GM19043 (cell line): ENCODE measurements around the gene APMAP.
"Not testable (repeated sequence)": the region's sequence is repeated elsewhere in the genome, so short reads cannot be mapped to it uniquely, and the experiment has no call there.

Source experiments
- ATAC-seq: cut with Tn5 transposase; IDR thresholded peaks from one replicate; pipeline ENCODE4 v1.9.1; 2021; ENCODE audit warnings: low read depth; ENCODE audit not compliant: unreplicated experiment

APMAP gene

DNA sequence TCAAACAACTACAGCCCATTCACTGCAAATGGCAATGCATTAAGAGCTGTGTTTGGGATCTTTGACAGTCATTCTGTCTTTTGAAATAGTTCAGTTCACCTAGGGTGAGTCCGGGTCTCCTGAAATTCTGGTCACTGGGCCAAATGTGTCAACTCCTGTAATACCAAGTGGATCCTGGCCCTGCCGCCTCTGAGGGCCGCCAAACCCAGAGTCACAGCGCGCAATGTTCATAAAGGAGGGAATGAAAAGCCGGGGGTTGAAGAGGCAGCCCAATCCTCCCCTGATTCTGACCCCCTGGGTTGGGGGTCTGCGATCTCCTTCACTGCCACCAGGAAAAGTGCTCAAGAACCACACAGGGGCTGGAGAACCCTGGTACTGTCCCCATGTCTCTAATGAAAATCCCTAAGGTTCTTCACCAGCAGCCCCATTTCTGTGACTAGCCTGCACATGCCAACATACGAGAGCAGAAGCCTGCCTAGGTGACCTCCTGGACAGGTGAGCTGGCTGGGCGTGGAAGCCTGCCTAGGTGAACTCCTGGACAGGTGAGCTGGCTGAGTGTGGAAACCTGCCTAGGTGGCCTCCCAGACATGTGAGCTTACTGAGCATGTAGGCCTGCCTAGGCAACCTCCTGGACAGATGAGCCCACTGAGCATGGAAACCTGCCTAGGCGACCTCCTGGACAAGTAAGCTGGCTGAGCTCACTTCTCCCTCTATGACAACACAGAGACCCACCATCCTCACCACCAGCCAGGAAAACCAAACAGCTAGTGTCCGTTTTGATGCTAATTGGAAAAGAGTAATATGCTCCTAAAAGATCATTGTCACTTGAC lies 16.1 kb upstream of the APMAP start:
- ATAC-seq, result no peak

DNA sequence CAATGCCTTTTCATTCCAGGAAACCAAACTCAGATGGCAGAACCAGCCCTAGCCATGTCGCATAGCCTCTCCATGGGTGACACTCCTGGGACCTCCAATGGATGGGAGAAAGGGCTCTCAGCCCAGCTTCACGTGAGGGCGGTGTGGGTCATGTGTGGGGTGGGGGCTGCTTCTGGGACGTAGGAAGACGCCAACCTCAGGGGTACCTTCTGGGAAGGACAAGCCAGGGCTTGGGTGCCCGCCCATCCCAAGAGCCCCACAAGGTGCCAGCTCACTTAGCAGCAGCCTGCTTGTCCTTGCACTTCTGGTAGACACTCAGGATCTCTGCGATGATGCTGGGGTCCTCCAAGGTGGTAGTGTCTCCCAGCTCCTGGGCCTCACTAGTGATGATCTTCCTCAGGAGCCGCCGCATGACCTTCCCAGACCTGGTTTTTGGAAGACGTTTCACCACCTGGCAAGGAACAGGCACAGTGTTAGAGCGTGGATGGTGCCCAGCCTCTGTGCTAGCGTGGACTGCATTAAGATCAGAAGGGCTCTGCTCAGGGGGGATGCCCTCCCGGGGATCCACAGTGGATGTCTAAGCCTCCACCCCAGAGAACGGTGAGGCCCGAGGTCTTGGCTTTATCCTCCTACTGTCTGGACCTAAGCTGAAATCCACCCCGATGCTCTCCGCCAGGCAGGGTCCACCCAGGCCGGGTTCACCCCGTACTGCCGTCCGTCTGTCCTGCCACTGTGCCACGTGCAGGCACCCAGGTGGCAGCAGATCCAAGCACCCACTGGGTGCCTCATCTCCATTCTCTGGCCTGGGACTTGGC lies 15.1 kb upstream of the APMAP start:
- no peak for ATAC-seq

DNA sequence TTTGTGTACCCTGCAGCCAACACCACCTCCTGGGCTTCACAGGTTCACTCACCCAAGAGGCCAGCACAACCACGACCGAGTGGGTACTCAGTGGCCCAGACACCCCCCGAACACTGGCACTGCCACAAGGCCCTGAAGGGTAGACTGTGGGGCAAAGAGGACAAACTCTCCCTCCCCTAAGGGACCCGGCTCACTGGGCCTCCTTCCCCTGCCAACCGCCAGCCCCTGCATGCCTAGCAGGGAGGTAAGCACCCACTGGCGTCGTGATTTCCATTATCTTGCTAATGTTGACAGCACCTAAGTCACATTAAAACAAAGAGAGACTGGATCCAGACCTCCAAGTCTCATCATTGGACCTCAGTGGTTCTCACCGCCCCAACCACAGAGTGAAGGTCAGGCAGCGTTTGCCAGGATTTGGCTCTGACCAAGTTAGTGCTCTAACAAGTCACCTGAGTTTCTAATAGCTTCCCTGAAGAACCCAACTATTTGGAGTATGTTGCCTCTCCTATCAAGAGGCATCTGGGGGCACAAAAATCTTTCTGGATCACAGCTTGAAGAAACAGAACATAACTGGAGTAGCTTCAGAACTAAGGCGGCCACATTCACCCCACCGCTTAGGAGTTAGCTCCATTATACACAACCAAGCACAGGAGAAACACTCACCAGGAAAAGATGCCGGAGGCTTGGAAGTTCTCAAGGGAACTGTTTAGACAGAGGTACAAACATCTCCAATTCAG lies 14.0 kb upstream of the APMAP start:
- no peak for ATAC-seq

DNA sequence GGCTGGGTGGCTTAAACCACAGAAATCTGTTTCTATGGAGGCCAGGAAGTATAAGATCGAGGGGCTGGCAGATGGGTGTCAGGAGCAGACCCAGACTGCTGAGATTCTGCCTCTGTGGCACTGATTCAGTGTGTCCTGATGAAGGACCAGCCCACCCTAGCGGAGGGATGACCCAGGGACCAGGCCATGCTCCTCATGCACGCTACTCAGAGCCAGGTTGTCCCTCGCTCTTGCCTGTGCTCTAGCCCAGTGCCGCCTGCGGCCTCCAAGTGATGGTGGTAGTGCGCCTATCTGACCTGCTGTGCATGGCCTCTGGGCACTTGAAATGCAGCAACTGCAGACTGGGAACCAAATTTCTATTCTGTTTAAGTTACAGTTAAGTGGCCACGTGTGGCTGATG lies 13.1 kb upstream of the APMAP start:
- no peak for ATAC-seq

DNA sequence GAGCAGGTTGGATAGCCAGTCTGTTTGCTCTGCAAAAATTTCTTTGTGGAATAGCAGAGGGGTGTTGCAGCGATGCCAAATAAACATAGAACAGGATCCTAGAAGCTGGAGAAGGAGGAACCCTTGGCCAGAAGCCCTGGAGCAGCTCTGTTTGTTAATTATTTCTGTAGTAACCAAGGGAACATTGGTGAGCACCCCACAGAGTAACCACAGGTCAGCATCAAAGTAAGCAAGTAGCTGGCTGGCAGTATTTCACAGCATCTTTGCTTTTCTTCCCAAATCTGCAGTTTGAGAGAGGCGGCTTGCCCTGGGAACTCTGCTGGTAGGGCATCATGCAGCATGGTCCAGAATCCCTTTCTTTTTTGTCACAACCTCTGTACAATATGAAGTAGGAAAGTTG lies 12.7 kb upstream of the APMAP start:
- ATAC-seq, result no peak

DNA sequence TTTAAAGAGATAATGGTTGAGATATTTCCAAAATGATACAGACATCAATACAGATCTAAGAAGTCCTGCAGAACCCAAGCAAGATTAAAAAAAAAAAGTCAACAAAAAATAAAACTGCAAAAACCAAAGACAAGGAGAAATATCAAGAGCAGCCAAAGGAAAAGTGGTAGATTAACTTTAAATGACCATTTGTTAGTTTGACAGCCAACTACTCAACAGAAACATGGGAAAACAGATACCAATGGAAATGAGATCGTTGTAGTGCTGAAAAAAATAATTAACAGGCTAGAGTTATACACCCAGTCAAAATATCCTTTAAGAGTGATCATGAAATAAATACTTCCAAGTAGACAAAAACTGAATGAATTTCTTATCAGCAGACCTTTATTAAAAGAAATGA lies 10.5 kb upstream of the APMAP start:
- no peak for ATAC-seq

DNA sequence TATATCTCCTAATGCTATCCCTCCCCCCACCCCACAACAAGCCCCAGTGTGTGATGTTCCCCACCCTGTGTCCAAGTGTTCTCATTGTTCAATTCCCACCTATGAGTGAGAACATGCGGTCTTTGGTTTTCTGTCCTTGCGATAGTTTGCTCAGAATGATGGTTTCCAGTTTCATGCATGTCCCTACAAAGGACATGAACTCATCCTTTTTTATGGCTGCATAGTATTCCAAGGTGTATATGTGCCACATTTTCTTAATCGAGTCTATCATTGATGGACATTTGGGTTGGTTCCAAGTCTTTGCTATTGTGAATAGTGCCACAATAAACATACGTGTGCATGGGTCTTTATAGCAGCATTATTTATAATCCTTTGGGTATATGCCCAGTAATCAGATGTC lies 8.8 kb upstream of the APMAP start:
- ATAC-seq, result not testable (repeated sequence)

DNA sequence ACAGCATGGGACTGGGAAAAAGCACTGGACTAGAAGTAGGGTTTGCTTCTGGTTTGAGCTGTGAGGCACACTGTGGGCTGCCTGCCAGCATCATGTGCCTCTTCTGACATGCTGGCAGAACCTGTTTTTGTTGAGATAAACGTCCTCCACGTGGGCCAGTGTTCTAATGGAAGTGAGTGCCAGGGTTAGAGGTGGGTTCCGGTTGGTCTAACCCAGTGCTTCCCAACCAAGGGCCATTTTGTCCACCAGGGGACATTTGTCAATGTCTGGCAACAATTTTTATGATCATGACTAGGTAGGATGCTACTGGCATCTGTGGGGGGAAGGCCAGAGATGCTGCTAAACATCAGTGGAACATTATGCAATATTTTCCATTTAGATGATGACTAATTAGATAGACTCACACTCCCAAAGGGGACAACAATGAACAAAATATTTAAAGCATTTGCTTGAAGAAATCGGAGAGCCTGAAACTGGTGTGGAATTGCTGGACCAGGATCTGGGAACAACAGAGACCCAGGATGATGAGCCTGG lies 7.8 kb upstream of the APMAP start:
- ATAC-seq, result no peak

DNA sequence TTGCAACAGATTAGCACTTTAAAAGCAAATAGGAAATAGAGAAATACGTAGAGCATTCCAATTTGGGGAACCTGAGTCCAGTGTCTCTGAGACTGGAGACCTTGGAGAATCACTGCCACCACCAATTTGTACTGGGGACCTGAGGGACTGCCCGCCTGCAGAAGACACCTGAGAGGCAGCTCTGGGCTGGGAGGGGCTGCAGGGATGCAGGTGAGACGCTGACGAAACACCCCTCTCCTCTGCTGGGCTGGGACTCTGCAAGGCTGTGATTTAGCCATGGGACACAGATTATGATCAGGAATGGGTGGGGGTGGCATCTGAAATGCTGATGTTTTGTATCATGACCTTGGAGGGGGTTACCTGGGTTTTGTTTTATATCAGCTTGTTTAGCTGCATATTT lies 7.0 kb upstream of the APMAP start:
- no peak for ATAC-seq

DNA sequence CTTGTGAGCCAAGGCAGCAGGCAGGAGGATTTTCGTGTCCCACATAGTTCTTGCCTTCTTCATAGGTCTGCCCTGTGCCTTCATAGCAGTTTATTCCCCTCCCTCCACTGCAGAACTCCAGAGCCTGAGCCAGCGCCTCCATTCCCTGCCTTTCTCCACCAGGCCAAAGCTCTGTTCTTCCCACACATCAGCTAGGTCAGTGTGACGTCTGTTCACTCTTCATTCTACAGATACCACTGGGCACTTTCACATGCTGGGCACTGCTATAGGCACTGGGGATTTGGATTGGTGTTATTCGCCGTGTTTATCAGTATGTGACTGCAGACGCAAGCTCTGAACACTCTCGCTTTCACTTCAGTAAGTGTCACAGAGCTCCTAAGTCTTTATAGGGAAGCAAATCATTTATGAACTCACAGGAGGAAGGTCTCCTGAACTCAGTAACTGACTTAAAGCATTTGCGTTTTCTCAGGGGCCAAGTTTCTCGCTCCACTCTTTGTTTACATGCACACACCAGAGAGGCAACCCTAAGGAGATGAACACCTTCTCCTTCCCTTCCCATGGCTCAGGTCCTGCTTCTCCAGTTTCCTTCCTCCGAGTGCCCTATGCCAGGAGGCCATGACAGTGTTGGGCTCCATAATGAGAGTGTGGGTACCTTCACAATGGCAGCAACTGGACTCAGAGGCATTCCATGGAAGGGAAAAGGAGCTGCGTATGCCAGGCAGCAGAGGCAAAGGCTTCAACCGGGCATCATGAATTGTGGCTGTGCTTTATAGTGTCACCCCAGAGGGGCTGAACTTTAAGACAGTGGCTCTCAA lies 6.3 kb upstream of the APMAP start:
- ATAC-seq, result no peak

DNA sequence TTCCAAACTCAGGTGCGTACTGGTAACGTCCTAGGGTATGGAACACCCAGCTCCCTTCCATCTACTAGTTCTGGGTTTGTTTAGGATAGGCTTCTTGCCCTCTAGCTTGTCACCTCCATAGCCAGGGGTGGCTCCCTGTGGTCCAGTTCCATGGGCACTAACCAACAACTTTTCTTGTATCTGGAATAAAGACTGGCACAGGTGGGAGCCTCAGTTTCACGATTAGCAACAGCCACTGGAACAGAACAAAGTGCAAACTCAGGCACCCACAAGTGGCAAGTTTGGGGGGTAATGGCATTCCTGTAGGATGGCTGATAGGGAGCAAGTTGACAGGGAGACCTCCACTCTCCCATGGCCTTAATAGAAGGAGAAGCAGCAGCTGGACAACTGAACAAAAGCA lies 5.6 kb upstream of the APMAP start:
- ATAC-seq, result no peak

DNA sequence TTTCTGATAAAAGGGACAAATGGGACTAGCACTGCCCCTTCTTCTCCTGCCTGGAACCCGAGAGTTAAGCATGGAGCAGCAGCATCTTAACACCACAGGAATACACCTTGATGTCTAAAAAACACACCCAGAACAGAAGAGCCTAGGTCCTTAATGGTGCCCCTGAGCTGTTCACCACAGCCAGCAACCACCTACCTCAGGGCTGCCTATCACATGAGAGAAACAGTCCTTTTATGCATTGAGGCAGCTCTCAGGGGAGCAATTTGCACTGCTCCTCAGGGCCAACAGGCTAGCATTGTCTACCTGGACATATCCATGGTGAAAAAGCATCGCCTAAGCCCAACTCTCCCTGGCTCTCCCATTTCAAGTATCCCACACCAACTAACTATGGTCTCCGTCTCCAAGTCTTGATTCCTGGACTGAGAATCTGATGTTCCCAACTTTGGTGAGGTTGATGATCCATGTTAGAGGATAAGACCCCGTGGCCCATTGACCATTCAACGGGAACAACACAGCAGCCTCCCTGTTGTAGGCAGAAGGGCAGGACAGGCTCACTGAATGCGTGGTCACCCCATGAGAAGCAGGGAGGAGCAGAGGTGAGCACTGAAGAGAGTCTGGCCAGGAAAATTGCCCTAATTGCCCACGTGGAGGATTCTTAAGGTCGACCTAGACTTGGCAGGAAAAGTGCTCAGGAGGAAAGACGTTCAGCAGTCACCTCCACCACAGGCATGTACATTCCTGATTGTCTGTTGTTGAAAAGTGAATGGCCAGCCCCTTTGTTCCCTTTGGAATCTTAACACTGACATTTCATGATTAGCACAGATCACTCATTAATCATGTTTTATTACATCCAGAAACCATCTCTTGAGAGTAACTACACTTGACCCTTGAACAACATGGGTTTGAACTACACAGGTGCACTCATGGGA lies 4.2 kb upstream of the APMAP start:
- no peak for ATAC-seq

DNA sequence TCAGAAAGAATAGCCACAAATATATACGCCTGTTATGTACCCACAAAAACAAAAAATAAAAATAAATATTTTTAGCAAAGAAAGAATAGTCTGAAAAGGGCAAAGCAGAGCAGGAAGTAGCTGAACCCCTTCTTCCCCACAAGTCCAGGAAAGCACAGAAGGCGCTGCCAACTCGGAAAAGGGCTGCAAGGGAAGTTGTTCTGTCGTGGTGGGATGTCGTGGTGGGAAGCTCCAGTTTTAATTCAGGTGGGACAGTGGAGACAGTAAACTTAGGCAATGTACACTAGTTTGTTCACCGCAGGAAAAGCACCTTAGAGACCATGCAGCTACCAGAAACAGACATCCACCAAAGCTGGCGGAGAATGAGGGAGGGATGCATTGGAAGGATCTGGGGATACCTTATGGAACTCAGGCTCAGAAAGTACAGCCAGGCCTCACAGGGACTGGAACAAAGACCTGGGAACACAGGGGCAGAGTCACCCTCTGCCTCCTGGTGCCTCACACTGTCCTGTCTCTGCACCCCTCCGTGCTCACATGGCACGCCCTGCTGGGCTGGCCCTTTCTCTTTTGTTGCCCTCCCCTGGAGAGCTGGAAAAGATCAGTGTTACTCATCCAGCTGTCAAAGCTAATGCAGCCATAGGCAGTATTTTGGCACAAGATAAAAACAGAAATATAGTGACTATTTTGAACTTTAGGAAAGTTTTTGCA lies 3.3 kb upstream of the APMAP start:
- no peak for ATAC-seq

DNA sequence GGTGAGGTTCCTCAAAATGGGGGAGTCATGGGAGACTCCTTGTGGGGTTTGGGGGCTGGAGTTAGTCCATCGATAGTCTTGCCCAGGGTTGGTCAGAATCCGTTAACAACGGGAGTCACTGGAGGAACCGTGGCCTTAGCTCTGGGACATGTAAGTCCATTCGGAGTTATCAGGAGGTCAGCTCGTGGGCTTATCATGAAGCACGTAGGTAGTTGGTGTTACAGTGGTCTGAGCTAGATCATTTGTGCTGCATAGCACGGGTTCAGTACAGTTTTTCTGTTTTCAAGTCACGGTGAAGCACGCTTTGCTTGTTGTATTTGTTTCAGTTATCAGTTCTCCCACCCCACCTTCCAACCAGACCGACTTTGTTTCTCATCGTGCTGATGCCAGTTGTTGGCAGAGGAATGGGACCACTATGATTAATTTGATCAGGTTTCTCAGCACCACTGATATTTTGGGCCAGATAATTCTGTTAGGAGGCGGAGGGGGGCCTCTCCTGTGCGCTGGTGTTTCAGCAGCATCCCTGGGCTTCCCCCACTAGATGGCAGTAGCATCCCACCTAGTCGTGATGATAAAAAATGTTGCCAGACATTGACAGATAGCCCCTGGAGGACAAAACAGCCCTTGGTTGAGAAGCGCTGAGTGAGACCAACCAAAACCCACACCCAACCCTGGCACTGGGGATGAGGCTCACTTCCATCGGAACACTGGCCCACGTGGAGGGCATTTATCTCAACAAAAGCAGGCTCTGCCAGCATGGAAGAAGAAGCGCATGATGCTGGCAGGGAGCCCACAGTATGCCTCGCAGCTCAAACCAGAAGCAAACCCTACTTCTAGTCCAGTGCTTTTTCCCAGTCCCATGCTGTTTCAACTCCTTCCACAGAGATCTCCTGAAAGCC lies 2.2 kb upstream of the APMAP start:
- ATAC-seq, result no peak

DNA sequence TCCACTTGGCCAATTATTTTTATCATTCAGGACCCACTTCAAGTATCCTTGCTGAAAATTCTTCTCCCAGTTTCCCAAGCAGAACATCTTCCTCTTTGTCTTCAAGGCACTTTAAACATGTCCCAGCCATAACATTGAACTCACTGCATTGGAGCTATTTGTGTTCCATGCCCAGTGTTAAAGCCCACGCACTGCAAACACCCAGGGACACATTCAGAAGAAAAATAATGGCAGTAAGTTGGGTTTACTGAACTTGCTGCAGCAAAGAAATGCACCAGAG lies 1.6 kb upstream of the APMAP start:
- ATAC-seq, result no peak

DNA sequence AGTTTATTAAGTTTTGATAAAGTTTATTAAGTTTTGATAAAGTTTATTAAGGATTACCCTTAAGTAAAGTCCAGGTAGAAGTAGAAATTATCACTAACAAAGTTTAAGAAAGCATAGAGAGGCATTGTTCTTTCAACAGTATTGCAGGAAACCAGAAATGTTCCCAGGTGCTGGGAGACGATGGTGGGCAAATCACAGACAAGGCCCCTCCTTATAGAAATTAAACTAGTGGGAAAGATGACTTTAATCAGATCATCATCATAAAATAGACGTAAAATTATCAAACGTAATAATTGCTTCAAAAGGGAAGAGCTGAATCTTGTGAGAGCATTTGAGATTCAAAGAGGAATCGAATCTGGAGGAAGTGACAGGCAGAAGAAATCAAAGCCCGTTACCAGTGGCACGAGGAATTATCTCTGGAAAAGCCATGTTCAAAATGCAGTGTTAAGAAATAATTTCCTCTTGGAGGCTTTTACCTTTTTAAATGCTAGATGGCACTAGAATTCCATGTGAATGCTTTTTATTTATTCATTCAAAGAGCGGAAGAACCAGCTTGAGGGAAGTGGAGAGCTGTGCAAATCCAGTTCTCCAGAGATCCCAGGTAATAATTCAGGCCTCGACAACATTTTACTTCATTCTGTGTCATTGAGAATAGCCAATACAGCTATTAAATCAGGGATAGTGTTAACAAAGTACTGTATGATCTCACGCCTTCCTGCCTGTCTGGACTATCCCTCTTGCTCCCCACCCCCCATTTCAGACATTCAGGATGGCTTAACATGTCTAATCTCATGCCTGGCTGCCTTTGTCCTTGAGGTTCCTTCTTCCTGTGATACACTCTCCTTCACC lies 1.0 kb upstream of the APMAP start:
- no peak for ATAC-seq
